GM19328 (cell line): ENCODE data around the gene YIPF6.
A peak's percentile ranks its signal among the peaks of the same experiment; 100 is the strongest.
"Not testable (repeated sequence)": the region's sequence is repeated elsewhere in the genome, so short reads cannot be mapped to it uniquely, and the experiment has no call there.

Experiments used
- ATAC-seq: cut with Tn5 transposase; IDR thresholded peaks from one replicate; pipeline ENCODE4 v1.9.1; 2021; ENCODE audit warnings: mild to moderate bottlenecking, moderate library complexity; ENCODE audit not compliant: unreplicated experiment

The YIPF6 gene

DNA sequence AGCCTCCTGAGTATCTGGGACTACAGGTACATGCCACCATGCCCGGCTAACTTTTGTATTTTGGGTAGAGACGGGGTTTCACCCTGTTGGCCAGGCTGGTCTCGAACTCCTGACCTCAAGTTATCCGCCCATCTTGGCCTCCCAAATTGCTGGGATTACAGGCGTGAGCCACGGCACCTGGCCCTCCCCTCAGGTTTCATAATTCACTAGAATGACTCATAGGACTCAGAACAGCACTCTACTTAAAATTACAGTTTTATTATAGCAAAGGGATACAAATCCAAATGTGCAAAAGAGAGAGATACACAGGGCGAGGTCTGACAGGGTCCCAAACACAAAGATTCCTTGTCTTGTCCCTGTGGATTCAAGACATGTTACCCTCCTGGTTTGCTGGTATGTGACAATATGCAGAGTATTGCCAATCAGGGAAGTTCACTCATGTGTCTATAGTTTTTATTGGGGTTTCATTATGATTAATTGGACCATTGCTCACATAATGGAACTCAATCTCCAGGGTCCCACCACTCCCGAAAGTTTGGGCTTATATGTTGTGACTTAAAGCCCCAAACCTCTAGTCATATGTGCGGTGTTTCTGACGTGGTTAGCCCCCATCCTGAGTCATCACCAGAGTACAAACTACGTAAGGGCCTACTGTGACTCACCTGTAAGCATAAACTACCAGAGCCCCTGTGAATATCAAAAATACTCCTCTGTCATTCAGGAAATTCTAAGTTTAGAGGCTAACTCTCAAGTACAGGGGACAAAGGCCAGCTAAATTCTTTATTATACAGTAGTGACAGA, 5.2 kb downstream of the YIPF6 start:
- no peak for ATAC-seq

DNA sequence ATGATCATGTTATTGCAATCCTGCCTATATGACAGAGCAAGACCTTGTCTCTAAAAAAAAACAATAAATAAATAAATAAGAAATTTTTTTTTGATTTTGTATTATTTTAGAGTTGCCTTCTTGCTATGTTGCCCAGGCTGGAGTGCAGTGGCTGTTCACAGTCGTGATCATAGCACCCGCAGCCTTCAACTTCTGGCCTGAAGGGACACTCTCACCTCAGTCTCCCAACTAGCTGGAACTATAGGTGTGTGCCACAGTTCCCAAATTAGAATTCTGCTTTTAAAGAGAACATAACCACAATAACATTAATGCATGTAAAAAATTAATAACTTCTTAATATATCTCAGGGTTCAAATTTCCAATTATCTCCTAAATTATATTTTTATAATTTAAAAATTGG, 7.8 kb downstream of the YIPF6 start:
- ATAC-seq, result no peak

DNA sequence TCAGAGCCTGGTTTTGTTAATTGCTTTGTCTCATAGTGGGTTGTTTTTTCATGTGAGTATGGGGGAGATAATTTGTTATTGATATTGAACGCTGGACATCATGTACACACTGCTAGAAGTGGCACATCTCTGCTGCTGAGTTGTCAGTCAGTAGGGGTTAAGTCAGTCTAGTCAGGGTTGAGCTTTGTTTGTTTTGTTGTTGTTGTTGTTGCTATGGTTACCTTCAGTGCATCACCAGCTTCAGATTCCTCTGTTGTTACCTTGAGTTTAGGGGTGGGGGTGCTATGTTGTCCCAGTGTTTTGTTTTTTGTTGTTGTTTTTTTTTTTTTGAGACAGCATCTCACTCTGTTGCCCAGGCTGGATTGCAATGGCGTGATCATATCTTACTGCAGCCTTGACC, 9.9 kb downstream of the YIPF6 start:
- no peak for ATAC-seq

DNA sequence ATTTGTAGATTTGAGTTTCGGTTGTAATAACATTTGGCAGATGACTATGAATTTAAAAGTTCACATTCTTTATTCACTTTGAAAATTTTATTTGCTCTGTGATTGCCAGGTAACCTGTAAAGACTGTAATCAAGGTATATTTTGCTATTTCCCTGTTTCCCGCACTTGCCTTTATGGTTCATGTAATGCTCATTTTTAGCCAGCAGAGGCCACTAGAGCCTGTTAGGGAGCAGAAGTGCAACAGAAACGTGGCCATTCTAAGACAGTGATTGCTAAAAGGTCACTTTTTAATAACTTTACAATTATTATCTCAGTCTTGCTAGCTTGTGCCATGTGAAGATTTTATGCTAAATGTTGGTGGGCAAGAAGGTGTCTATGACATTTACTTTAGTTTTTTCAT, 12.4 kb downstream of the YIPF6 start:
- ATAC-seq, result peak; percentile 67

DNA sequence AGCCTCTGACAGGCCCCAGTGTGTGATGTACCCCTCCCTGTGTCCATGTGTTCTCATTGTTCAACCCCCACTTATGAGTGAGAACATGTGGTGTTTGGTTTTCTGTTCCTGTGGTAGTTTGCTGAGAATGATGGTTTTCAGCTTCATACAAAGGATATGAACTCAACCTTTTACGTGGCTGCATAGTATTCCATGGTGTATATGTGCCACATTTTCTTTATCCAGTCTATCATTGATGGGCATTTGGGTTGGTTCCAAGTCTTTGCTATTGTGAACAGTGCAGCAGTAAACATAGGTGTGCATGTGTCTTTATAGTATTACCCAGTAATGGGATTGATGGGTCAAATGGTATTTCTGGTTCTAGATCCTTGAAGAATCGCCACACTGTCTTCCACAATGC, 25.8 kb downstream of the YIPF6 start:
- not testable (repeated sequence) for ATAC-seq

DNA sequence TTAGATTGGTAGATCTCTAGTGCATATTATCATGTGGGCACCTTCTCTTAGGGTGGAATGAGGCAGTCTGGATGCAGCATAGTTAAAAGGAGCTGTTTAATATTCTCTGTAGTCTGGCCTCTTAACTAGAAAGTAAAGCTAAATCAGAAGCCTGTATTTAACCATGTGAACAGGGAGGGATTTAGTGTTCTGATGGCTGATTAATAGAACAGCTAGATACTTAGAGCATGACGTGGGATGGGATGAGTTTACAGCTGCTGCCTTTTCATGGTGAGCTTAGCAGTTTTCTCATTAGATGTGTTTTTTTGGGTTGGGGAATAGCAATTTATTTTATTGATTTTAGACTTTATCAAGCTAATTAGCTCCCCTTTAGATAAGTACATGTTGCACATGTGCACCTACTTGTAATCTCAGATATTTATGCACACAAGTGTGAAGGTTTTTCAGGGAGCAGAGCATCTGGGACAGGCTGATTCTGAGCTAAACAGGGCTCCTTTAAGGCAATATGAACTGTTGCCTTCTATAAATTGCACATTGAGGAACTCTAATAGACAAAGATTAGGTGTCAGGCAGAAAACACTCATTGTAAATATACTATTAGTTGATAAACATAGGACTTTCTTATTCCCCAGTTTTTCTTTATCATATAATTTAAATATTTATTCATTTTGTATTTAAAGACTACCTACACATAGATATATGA, 34.1 kb downstream of the YIPF6 start:
- no peak for ATAC-seq

DNA sequence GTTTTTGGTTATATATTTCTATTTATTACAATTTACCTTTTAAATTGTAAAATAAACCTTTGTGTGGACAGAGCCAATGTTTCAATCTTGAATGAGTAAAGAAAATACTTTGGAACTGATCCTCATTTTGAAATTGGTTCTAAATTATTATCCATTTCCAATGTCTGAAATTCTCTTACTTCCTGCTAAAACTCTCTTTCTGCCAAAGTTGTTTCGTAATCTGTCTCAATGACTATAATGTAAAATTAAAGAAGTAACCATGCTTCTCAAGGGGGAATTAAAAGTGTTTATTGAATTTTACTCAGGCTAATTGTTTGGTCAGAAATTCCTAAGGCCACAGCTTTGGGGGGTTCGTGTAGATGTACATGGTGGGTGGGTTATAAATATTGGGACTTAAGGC, 34.8 kb downstream of the YIPF6 start:
- no peak for ATAC-seq

DNA sequence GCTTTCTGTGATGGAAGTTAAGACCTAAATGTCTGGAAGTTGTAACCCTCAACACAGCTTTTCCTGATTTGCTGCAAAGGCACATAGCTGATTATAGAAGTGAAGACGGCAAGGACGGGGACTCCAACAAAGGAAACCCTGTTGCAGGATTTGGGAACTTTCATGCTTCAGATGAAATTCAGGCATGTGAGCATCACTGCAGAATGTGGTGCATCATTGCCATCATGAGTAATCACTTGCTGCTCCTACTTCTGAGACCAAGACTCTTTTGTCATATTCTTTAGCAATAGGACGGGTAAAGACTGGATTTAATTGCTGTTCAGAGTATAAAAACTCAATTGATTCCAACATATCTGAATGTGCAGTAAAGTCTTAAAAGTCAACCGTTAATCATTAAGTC, 35.8 kb downstream of the YIPF6 start:
- ATAC-seq, result no peak

DNA sequence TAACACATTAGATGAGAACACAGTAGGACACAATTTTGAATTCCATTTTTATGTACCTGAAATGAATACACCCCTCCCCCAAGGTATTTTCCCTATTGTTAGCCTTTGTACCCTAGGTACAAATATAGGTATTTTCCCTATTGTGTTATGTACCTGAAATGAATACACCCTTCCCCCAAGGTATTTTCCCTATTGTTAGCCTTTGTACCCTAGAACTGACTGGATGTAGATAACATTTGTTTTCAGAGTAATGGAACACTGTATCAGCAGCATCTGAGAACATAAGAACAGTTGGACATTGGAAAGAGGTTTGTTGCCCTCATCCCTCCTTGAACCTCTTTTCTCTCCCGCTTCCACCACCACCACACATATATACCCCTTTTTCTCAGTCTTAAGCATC, 37.6 kb downstream of the YIPF6 start:
- ATAC-seq, result no peak

DNA sequence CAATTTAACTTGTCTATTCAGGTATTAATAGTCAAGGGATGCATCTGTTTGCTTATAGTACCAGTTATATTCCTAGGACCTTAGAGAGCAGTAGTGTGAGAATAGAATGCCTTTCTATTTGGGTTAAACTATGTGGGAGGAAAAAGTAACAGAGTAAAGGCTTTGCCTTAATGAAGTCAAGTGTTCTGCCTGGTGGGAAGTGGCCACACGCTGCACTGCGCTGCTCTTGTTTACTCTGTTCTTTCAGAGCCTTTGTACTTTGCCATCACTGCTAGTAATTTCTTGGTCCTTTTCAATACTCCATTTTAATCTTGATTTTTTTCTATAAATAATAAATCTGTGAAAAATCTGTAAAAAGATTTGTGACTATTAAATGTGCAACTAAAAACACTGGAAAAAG, 38.0 kb downstream of the YIPF6 start:
- no peak for ATAC-seq

DNA sequence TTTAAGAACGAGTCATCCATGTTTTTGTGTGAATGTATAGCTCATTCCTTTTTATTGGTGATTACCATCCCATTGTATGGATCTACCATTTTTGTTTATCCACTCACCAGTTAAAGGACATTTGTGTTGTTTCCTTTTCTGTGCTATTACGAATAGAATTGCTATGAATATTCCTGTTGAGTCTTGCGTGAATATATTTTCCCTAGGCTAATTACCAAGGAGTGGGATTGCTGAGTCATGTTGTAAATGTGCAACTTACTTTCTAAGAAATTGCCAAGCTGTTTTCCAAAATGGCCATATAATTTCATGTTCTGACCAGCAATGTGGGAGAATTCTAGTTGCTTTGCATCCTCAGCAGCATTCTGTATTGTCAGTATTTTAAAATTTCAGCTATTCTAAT, 51.3 kb downstream of the YIPF6 start:
- no peak for ATAC-seq

DNA sequence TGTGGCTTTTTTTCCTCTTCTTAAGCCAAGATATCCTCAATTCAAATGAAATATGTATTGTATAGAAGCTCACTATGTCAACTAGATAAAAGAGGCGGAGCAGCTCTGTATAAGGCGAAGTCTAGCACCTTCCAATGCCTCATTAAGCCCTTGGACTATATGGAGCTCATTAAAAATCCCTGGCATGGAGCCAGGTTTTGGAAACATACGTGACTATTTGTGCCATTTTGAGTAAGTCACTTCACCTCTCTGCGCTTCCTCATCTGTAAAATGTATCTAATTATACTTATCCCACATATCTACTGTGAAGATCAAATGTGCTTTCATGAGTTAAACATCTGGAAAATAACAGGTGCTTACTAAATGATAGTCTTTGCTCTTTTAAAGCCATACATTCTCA, 57.2 kb downstream of the YIPF6 start:
- ATAC-seq, result no peak

DNA sequence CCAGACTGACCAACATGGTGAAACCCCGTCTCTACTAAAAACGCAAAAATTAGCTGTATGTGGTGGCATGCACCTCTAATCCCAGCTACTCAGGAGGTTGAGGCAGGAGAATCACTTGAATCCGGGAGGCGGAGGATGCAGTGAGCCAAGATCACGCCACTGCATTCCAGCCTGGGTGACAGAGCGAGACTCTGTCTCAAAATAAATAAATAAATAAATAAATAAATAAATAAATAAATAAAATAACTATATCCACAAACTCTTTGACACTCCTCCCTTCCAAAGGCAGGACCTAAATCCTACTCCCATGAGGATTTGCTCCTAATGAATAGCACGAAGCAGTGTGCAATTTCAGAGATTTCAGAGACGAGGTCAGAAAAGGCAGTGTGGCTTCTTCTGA, 58.3 kb downstream of the YIPF6 start:
- ATAC-seq, result not testable (repeated sequence)

DNA sequence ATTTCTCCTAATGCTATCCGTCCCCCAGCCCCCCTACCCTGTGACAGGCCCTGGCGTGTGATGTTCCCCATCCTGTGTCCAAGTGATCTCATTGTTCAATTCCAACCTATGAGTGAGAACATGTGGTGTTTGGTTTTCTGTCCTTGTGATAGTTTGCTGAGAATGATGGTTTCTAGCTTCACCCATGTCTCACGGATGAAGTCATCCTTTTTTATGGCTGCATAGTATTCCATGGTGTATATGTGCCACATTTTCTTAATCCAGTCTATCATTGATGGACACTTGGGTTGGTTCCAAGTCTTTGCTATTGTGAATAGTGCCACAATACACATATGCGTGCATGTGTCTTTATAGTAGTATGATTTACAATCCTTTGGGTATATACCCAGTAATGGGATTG, 61.1 kb downstream of the YIPF6 start:
- not testable (repeated sequence) for ATAC-seq

DNA sequence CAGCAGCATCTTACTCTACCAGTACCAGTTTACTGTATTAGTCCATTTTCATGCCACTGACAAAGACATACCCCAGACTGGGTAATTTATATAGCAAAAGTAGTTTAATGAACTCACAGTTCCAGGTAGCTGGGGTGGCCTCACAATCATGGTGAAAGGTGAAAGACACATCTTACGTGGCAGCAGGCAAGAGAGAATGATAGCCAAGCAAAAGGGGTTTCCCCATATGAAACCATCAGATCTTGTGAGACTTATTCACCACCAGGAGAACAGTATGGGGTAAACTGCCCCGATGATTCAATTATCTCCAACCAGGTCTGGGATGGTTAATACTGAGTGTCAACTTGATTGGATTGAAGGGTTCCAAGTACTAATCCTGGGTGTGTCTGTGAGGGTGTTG, 69.3 kb downstream of the YIPF6 start:
- ATAC-seq, result no peak

DNA sequence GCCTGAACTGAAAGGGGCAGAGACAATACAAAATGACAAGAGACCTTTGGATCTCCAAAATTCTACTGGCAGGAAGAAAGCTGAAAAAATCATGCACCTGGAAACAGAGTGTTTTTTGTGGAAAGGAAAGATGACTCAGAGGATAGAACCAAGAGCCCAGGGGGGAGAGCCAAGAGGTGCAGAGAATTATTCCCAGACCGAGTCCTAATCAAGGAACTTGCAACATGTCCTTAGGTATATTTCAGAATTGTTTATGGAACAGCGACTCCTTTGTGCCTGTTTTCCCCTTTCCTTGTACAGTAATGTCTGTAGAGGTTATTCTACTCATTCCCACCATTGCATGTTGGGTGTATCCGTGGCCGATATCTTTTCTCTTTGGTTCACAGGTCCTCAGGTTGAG, 71.7 kb downstream of the YIPF6 start:
- no peak for ATAC-seq

DNA sequence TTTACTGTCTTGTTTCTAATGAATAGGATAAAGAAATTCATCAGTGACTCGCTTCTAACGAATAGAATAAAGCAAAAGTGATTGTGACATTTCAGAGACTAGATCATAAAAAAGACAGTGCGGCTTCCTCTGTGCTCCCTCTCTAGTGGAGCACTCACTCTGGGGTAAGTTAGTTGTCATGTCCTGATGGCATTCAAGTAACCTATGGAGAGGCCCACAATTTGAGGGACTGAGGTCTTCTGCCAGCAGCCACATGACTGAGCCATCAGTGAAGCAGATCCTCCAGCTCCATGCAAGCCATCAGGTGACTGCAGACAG, 72.4 kb downstream of the YIPF6 start:
- ATAC-seq, result no peak

DNA sequence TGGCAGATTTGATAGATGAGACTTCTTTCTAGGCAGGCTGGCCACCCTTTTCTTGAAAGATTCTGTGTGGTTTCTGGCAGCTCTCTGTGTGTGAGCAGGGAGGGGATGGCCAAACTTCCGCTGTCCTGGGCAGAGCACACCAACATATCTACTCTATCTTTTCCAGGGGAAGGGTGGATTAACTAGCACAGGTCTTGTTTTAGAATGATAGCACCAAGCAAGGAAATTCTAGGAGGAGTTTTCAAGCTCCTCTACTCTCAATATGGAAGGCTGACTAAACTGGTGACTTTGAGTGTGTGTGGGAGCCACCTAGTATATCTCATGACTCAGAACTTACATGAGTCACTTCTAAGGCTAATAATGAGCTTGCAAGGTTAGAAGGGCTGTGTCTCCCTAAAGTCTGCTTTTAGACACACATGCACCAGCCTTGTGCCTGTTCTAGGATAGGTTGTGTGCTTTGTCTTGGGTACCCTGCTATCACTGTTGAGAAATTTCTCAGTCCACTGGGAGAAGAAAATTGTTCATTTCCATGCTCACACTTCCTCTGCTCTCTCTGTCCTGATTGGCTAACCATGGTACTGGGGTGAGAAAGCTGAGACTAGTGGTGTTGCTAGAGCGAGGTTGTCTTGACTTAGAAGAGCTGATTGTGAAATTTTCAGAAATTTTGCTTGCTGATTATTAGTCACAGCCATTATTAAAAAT, 72.9 kb downstream of the YIPF6 start:
- ATAC-seq, result peak; percentile 85

DNA sequence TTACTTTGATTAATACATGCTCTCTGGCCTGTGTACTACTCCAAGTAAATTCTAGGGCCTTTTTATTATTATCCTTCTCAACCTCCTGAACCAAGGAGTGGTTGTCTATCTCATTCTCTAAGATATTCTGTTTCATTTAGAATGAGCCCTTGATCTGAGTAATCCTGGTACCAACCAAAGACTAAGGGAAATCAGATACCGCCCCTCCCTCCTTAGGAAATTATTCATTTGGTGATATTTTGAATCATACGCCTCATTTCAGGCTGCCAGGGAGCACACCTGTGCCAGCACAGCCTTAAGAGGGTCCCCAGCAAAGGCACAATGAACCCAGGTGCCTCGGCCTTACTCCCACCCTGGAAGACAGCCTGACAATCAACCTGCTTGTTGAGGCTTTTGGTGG, 75.4 kb downstream of the YIPF6 start:
- no peak for ATAC-seq

DNA sequence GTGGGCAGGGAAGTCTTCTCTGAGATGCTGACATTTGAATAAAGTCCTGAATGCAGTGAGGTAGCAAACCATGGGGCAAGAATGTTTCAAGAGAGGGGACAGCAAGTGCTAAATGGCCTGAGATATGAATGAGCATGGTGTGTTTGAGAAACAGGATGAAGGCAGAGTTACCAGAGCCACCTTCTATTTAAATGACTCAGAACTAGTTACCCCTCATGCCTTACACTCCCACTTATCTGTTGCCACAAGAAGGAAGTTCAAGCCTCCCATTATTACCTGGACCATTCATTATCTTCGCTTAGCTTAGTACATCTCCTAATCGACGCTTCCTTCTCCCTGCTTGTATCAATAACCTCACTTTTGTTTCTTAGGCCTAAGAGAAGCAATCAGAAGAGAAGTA, 81.0 kb downstream of the YIPF6 start:
- no peak for ATAC-seq

DNA sequence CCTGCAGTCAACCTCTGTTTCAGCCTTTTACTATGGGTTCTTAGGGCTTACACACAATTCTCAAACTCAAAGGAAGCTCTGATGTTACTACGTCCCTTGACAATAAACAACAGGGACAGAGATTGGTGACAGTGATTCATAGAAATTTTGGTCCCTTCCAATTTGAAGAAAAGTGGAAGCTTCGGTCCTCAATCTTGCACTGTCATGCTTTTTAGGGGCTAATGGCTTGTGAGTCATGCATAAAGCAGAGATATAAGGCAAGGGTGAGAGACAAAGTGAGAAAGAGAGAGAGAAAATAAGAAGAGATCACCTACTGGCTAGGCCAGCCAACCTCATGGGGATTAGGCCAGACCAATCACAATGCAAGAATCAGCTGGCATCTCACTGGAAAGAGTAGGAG, 85.4 kb downstream of the YIPF6 start:
- no peak for ATAC-seq
